H4 (cell line): ENCODE measurements around the gene F2R. TPM values are rescaled to one million over a fixed set of nuclear protein-coding genes. Genes with fewer than 3 reads are reported as not detected.

Source experiments
- DNase-seq: peaks from one replicate; pipeline ENCODE4 v3.0.0-alpha.2; 2015; ENCODE audit warnings: low spot score
- total RNA-seq: library from RNA; depleted of rRNA; stranded (reverse); fragments of >200 nt; shearing (Covaris generic); gene quantifications from 2 replicates; pipeline ENCODE4 v1.2.3, GENCODE V29; 2014

Gene F2R
- total RNA-seq, 1 experiment from 2014 or later, result 44.8 TPM

GRCh38 chr5:76690704-76691466 lies 25.0 kb upstream of the F2R start:
- peak; percentile 81 for DNase-seq

- DNase-seq, result peak; percentile 70
Observed at GRCh38 chr5:76691467-76692273, 24.3 kb upstream of the F2R start.

DNA sequence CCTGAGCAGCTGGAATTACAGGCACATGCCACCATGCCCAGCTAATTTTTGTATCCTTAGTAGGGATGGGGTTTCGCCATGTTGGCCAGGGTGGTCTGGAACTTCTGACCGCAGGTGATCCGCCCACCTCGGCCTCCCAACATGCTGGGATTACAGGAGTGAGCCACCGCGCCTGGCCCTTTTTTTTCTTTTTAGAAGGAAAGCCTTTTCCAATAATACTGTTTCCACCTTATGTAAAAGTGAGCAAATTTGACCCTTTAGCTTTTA lies 23.7 kb upstream of the F2R start:
- no peak for DNase-seq

DNA sequence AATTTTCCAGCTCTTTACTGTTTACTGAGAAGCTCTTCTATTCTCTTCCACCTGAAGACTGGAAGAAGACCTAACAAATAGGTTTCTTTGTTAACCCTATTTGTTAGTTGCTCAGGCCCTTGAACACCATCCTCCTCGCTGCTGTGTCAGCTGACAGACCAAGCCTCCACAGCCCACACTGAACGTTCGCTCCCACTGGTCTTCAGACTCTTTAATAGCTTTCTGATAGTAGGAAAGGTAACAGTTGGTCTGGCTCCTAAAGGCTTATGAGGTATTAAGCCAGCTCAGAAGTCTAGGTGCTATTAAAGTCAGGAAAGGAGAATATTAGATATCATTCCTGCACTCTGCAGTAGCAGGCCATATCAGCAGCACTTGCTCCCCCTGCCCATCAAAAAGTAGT lies 23.3 kb upstream of the F2R start:
- no peak for DNase-seq

DNA sequence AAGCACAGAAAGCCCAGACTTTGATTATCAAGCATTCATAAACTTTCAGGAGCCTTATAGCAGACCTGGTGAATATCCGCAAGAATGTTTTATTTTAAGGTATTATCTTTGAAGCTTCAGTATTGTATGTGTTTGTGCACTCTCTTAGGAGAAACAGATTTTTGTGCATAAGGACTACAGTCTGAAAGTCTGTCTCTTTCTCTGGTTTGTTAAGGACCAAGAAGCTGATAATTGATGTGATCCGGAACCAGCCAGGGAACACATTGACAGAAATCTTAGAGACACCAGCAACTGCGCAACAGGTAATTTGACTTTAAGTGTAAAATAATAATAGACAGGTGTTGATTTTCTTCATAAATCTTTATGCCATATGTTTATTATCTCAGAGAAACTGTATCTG lies 22.8 kb upstream of the F2R start:
- no peak for DNase-seq

- no peak for DNase-seq
Observed at GRCh38 chr5:76694317-76694716, 21.6 kb upstream of the F2R start.

GRCh38 chr5:76695346-76695745 lies 20.6 kb upstream of the F2R start:
- DNase-seq, result no peak

- no peak for DNase-seq
Observed at GRCh38 chr5:76696251-76696650, 19.7 kb upstream of the F2R start.

DNA sequence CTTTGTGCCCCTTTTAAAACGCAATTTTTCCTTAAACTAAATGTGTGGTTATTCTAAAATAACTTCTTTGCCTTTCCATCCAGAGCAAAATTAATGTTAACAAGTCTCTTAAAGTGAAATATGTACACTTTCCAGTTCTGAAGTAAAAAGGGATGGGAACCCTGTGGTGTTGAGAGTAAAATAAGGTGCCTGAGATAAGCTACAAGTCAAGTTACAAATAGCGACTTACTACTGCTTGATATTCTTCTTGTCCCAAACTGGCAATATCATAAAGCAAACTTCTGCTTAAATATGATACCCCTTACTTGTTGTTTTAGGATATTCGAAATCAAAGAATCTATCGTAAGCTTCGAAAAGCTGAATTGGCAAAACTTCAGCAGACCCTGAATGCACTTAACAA lies 18.3 kb upstream of the F2R start:
- DNase-seq, result no peak

GRCh38 chr5:76700571-76700970 lies 15.4 kb upstream of the F2R start:
- no peak for DNase-seq

GRCh38 chr5:76701298-76701697 lies 14.6 kb upstream of the F2R start:
- DNase-seq, result no peak

GRCh38 chr5:76703707-76704106 lies 12.2 kb upstream of the F2R start:
- no peak for DNase-seq

DNA sequence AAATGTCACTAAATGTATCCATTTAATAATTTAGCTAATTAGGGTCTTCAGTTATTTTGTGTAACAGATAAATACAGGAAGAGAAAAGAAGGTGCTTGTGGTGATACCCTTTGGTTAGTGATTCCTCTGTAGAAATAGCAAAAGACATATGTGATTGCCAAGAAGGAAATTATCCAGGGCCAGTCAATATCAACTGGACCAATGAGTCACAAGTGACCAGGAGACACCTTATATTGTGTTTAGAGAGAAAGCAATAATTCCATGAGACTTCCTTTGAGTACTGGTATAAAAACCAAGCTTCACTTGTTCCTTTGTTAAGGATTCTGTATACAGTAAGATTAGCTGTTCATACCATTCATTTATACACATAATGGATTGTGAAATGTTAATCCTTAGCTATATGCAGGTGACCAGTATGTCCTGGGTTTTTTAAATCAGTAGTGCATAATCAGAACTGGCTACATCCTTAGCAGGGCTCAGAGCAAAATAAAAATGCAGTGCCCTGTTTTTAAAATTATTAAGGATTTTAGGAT lies 11.7 kb upstream of the F2R start:
- no peak for DNase-seq

DNA sequence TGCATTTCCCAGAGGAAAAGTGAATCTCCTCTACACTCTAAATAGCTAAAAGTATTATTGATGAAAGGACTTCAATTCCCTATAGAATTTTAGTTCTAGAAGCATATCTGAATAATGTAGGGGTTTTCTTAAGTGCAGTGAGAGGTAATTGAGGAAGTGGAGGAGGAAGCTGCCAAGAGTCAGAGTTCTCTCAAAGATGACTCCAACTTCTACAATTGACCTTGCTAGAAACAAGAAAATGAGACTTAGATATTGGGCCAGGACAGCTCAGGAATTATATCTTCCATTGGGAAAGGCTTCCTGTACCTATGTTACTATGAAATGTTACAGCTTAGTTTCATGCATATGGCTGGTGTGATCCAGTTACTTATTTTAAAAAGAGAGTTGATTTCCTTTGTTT lies 10.4 kb upstream of the F2R start:
- no peak for DNase-seq

- DNase-seq, result peak; percentile 52
Observed at GRCh38 chr5:76709762-76710161, 6.2 kb upstream of the F2R start.

DNA sequence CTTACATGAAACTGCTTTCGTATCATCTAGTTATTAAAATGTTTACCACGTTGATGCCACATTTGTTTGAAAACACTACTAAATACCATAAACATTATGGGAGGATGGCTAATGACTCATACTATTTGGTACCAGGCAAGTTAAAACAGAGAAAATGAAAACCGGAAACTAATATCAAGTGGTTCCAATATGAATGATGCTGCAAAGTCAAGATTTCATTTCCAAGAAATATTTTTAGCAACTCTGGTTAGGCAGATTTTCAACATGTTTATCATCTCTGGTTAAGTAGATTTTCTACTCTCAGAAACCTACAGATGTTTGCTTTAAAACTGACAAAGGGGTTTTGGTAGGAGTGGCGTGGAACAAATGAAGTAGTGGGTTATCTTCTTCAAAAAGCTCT lies 4.9 kb upstream of the F2R start:
- DNase-seq, result peak; percentile 34

DNA sequence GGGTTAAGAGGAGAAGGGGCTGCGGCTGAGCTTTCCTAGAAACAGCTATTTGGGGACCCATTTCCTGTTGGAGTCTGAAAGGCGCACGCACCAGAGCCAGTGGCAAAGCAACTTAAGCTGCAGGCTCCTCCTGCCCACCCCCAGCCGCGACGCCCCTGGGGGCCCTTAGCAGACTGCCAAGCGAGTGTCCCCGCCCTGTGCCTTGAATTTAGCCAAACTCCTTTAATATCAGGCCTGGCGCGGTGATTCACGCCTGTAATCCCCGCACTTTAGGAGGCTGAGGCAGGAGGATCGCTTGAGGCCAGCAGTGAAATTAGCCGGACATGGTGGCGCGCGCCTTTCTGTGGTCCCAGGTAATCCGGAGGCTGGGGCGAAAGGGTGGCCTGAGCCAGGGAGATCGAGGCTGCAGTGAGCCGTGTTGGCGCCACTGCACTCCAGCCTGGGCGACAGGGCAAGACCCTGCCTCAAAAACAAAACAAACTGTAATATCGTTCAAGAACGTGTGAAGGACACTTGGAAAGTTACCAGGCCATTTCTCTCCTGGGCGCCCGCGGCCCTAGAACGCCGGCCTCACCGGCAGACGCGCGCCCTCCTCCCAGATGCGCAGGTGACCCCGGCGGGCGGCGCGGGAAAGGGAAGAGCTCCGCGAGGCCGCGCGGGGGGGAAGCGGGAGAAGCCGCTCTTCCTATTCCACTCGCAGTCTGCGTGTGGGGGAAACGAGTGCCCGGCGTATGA lies 1.0 kb upstream of the F2R start:
- no peak for DNase-seq

GRCh38 chr5:76715486-76715735 lies 515 bp upstream of the F2R start:
- no peak for DNase-seq

GRCh38 chr5:76716456-76717157 lies 681 bp downstream of the F2R start:
- no peak for DNase-seq

DNA sequence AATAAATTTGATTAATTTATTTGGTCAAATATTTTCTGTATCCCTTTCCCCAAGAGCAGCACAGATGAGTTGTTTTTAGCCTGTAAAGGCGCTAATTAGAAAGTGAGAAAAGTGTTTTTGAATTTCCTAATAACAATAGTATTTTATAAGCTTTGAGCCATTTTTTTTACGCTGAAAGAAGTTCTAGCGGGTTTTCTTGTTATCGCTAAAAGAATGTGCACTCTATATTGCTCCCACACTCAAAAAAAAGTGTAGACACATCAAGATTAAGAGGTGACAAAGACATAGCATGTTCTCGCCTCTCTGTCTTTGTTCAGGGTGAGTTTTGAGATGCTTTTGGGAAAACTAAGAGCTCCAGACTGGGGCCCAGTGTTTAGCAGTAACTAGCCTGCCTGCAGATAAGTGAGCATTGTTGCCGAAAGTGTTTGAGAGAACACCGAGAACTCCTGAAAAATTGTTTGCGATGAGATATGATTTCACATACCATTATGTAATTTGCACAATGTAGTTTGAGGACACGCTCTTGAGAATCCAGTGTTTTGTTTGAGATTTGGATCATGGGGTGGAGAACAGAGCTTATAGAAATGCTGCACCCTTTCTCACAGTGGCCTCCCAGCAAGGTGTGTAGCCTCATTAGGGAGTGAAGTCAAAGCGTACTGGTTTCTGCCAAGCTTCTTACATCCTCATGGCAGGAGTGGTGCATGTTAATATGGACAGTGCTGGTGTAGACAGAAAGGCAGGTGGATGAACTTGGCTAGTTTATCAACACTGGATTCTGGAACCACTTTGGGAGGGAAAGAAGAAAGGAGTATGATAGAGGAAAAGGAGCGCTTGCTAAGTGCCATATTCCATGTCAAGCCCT lies 1.5 kb downstream of the F2R start:
- DNase-seq, result no peak

- no peak for DNase-seq
Observed at GRCh38 chr5:76718381-76718832, 2.5 kb downstream of the F2R start.
